Lower leg skin (tissue), 3 donors: ENCODE data around the gene EML4.

Experiments
- POLR2A ChIP-seq, 2 donors: fragments of 450-650 bp; IDR thresholded peaks; one replicate each; pipeline ENCODE4 v1.6.1; 2016 to 2017; ENCODE audit warnings: antibody characterized with exemption in 2 of 2, mild to moderate bottlenecking in 1 of 2, moderate library complexity in 1 of 2
- TF ChIP-seq, protein P1 (sequence below), 3 donors: fragments of 450-650 bp; IDR thresholded peaks; one replicate each; pipeline ENCODE4 v1.5.1; 2016; ENCODE audit warnings: antibody characterized with exemption in 3 of 3, mild to moderate bottlenecking in 3 of 3, moderate library complexity in 2 of 3

DNA sequence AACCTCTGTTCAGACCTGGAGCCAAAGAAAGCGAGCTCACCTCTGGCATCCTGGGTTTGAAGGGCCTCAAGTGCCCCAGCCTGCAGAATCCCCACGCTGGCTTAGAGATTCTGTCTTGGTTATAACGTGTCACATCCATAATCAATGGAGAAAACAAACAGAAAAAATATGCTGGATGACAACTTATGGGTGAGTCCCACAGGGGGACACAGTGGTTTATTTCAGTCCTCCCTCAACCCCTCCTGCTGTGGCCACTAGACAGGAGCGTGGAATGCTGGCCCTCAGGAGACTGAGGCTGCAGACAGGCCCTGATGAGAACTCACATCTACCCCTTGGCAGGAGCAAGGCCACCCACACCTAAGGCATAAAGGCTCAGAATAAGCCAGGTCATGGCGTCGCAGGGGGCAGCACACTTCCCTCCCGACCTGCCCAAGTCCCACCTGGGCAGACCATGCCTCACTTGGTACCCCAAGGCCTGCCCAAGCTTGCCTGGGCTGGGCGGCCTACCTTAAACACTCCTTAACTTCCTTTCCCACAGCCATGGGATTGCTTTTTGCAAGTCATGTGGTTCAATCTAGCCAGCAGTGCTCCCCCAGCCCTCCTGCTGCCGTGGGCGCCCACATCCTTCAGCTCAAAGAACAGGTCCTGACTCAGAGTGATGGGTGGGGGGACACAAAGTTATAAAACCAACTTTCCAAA lies 171.9 kb downstream of the EML4 start:
- TF ChIP-seq, protein P1, sequence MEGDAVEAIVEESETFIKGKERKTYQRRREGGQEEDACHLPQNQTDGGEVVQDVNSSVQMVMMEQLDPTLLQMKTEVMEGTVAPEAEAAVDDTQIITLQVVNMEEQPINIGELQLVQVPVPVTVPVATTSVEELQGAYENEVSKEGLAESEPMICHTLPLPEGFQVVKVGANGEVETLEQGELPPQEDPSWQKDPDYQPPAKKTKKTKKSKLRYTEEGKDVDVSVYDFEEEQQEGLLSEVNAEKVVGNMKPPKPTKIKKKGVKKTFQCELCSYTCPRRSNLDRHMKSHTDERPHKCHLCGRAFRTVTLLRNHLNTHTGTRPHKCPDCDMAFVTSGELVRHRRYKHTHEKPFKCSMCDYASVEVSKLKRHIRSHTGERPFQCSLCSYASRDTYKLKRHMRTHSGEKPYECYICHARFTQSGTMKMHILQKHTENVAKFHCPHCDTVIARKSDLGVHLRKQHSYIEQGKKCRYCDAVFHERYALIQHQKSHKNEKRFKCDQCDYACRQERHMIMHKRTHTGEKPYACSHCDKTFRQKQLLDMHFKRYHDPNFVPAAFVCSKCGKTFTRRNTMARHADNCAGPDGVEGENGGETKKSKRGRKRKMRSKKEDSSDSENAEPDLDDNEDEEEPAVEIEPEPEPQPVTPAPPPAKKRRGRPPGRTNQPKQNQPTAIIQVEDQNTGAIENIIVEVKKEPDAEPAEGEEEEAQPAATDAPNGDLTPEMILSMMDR (IDR thresholded peaks at IDR 0.05) = no peak
- no peak for TF ChIP-seq POLR2A (IDR thresholded peaks at IDR 0.05)
